ENCODE data around the gene CD52.

CD52 gene

GRCh38 chr1:26317612-26318337 is at the start of gene CD52:
Gene CD52 (plus strand): TSS chr1:26317958. CDS start chr1:26318018, 60 bp downstream.
- peak; percentile 45 for DNase-seq (ENCODE audit: low read depth, low spot score)

- no peak for DNase-seq (ENCODE audit: low read depth, low spot score)
These were observed 49.2 kb upstream of the CD52 start for GRCh38 chr1:26268290-26269197.

GRCh38 chr1:26269198-26269550 is 48.6 kb upstream of the CD52 start:
- no peak for DNase-seq (ENCODE audit: low read depth, low spot score)

- no peak for DNase-seq (ENCODE audit: low read depth, low spot score)
These were observed 42.8 kb upstream of the CD52 start for GRCh38 chr1:26274801-26275425.

GRCh38 chr1:26275580-26276431 is 42.0 kb upstream of the CD52 start:
- no peak for DNase-seq (ENCODE audit: low read depth, low spot score)

- no peak for DNase-seq (ENCODE audit: low read depth, low spot score)
These were observed 41.3 kb upstream of the CD52 start for GRCh38 chr1:26276432-26276838.

GRCh38 chr1:26277261-26277661 is 40.5 kb upstream of the CD52 start:
- DNase-seq (ENCODE audit: low read depth, low spot score): no peak

- DNase-seq (ENCODE audit: low read depth, low spot score): no peak
These were observed 40.0 kb upstream of the CD52 start for GRCh38 chr1:26277719-26278118.

GRCh38 chr1:26278303-26278702 is 39.5 kb upstream of the CD52 start:
- no peak for DNase-seq (ENCODE audit: low read depth, low spot score)

- no peak for DNase-seq (ENCODE audit: low read depth, low spot score)
These were observed 38.9 kb upstream of the CD52 start for GRCh38 chr1:26278724-26279455.

GRCh38 chr1:26279456-26280332 is 38.1 kb upstream of the CD52 start, which contains the start of gene SH3BGRL3:
Gene SH3BGRL3 (plus strand): TSS chr1:26280086. CDS start chr1:26280156, 70 bp downstream.
- DNase-seq (ENCODE audit: low read depth, low spot score): peak; percentile 67

- no peak for DNase-seq (ENCODE audit: low read depth, low spot score)
These were observed 37.3 kb upstream of the CD52 start for GRCh38 chr1:26280333-26281042.

- DNase-seq (ENCODE audit: low read depth, low spot score): no peak
These were observed 36.4 kb upstream of the CD52 start for GRCh38 chr1:26281091-26281958.

- no peak for DNase-seq (ENCODE audit: low read depth, low spot score)
These were observed 35.8 kb upstream of the CD52 start for GRCh38 chr1:26281971-26282370.

- no peak for DNase-seq (ENCODE audit: low read depth, low spot score)
These were observed 35.3 kb upstream of the CD52 start for GRCh38 chr1:26282401-26282918.

GRCh38 chr1:26283279-26283853 is 34.4 kb upstream of the CD52 start:
- no peak for DNase-seq (ENCODE audit: low read depth, low spot score)

GRCh38 chr1:26283871-26284596 is 33.7 kb upstream of the CD52 start:
- DNase-seq (ENCODE audit: low read depth, low spot score): no peak

Data from activated CD4-positive, CD25-positive, alpha-beta regulatory T cell treated with anti-CD3 and anti-CD28 coated beads, Interleukin-2, amount 50 U/mL, for 16 hours (primary cell).